ENCODE measurements around the gene CCN5. TPM values are rescaled to one million over a fixed set of nuclear protein-coding genes. Genes with fewer than 3 reads are reported as not detected.

CCN5 gene
- total and polyA plus RNA-seq, 2 of the 13 experiments (the other 11 are each of a cell fraction or from before 2014, with no cell fraction given), result 0.12 TPM; not detected in 1

DNA sequence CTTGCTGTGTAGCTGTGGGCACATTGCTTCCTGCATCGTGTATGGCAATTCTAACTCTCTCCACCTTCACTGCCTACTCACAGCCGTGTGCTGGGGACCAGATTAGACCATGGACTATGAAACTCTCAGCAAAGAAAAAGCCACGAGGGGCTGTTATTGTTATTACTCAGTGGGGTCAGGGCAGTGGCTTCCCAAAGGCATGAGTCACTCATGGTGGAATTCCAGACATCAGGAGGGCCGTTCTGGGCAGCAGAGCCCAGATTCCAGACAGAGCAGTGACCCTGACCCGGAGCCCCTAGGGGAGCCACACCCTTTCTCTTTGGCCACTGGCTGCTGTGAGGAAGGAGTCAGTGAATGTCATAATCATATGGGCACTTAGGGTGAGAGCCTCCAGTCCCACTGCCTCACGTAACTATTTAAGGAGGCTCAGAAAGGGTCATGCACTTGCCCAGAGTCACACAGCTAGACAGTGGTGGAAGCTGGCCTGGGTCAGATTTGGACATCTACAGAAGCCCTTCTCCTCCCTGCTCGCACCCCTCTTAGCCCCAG, 22.2 kb upstream of the CCN5 start (continued):
- TF ChIP-seq, protein P1, sequence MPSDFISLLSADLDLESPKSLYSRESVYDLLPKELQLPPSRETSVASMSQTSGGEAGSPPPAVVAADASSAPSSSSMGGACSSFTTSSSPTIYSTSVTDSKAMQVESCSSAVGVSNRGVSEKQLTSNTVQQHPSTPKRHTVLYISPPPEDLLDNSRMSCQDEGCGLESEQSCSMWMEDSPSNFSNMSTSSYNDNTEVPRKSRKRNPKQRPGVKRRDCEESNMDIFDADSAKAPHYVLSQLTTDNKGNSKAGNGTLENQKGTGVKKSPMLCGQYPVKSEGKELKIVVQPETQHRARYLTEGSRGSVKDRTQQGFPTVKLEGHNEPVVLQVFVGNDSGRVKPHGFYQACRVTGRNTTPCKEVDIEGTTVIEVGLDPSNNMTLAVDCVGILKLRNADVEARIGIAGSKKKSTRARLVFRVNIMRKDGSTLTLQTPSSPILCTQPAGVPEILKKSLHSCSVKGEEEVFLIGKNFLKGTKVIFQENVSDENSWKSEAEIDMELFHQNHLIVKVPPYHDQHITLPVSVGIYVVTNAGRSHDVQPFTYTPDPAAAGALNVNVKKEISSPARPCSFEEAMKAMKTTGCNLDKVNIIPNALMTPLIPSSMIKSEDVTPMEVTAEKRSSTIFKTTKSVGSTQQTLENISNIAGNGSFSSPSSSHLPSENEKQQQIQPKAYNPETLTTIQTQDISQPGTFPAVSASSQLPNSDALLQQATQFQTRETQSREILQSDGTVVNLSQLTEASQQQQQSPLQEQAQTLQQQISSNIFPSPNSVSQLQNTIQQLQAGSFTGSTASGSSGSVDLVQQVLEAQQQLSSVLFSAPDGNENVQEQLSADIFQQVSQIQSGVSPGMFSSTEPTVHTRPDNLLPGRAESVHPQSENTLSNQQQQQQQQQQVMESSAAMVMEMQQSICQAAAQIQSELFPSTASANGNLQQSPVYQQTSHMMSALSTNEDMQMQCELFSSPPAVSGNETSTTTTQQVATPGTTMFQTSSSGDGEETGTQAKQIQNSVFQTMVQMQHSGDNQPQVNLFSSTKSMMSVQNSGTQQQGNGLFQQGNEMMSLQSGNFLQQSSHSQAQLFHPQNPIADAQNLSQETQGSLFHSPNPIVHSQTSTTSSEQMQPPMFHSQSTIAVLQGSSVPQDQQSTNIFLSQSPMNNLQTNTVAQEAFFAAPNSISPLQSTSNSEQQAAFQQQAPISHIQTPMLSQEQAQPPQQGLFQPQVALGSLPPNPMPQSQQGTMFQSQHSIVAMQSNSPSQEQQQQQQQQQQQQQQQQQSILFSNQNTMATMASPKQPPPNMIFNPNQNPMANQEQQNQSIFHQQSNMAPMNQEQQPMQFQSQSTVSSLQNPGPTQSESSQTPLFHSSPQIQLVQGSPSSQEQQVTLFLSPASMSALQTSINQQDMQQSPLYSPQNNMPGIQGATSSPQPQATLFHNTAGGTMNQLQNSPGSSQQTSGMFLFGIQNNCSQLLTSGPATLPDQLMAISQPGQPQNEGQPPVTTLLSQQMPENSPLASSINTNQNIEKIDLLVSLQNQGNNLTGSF (CRISPR knock-in tag; IDR thresholded peaks at IDR 0.05), result no peak
- no peak for TF ChIP-seq SMAD9 (CRISPR knock-in tag; IDR thresholded peaks at IDR 0.05)
- TF ChIP-seq, protein P2, sequence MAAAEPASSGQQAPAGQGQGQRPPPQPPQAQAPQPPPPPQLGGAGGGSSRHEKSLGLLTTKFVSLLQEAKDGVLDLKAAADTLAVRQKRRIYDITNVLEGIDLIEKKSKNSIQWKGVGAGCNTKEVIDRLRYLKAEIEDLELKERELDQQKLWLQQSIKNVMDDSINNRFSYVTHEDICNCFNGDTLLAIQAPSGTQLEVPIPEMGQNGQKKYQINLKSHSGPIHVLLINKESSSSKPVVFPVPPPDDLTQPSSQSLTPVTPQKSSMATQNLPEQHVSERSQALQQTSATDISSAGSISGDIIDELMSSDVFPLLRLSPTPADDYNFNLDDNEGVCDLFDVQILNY (CRISPR knock-in tag; conservative IDR thresholded peaks at IDR 0.05), result no peak
- TF ChIP-seq RFX3 (CRISPR knock-in tag; IDR thresholded peaks at IDR 0.05), result no peak
- TF ChIP-seq TBL1XR1 (IDR thresholded peaks at IDR 0.05; ENCODE audit: borderline replicate concordance, low read length, partially characterized antibody), result peak; percentile 86
- TF ChIP-seq EEA1 (CRISPR knock-in tag; IDR thresholded peaks at IDR 0.05; ENCODE audit: borderline replicate concordance), result no peak
- no peak for TF ChIP-seq ZNF558 (CRISPR knock-in tag; IDR thresholded peaks at IDR 0.05; ENCODE audit: borderline replicate concordance)
- TF ChIP-seq, protein P3, sequence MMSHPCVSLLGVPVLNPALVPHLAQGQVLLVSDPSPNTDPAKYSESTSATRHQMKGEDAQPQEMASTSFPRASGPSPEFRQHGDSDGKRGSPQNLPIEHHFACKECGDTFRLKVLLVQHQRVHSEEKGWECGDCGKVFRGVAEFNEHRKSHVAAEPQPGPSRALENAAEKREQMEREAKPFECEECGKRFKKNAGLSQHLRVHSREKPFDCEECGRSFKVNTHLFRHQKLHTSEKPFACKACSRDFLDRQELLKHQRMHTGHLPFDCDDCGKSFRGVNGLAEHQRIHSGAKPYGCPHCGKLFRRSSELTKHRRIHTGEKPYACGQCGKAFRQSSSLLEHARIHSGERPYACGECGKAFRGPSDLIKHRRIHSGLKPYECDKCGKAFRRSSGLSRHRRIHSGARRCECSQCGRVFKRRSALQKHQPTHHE (CRISPR knock-in tag; IDR thresholded peaks at IDR 0.05; ENCODE audit: borderline replicate concordance), result no peak
- TF ChIP-seq SUZ12 (IDR thresholded peaks at IDR 0.05; ENCODE audit: low read depth, low read length), result no peak
- peak; percentile 66; the same call in 1 of the 2 replicates for TF ChIP-seq BHLHE40 (IDR thresholded peaks at IDR 0.05; ENCODE audit: low read length)
- TF ChIP-seq NONO (IDR thresholded peaks at IDR 0.05), result no peak
- no peak for TF ChIP-seq NONO (CRISPR knock-in tag; conservative IDR thresholded peaks at IDR 0.05)
- TF ChIP-seq, protein P4, sequence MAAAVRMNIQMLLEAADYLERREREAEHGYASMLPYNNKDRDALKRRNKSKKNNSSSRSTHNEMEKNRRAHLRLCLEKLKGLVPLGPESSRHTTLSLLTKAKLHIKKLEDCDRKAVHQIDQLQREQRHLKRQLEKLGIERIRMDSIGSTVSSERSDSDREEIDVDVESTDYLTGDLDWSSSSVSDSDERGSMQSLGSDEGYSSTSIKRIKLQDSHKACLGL (CRISPR knock-in tag; IDR thresholded peaks at IDR 0.05), result no peak
- TF ChIP-seq RELA (CRISPR knock-in tag; IDR thresholded peaks at IDR 0.05), result no peak
- TF ChIP-seq HDAC6 (IDR thresholded peaks at IDR 0.05; ENCODE audit: low read depth, low read length), result no peak
- TF ChIP-seq MED13 (CRISPR knock-in tag; IDR thresholded peaks at IDR 0.05), result no peak
- TF ChIP-seq SIN3A (IDR thresholded peaks at IDR 0.05; ENCODE audit: borderline replicate concordance, low read depth, low read length), result no peak
- TF ChIP-seq, protein P5, sequence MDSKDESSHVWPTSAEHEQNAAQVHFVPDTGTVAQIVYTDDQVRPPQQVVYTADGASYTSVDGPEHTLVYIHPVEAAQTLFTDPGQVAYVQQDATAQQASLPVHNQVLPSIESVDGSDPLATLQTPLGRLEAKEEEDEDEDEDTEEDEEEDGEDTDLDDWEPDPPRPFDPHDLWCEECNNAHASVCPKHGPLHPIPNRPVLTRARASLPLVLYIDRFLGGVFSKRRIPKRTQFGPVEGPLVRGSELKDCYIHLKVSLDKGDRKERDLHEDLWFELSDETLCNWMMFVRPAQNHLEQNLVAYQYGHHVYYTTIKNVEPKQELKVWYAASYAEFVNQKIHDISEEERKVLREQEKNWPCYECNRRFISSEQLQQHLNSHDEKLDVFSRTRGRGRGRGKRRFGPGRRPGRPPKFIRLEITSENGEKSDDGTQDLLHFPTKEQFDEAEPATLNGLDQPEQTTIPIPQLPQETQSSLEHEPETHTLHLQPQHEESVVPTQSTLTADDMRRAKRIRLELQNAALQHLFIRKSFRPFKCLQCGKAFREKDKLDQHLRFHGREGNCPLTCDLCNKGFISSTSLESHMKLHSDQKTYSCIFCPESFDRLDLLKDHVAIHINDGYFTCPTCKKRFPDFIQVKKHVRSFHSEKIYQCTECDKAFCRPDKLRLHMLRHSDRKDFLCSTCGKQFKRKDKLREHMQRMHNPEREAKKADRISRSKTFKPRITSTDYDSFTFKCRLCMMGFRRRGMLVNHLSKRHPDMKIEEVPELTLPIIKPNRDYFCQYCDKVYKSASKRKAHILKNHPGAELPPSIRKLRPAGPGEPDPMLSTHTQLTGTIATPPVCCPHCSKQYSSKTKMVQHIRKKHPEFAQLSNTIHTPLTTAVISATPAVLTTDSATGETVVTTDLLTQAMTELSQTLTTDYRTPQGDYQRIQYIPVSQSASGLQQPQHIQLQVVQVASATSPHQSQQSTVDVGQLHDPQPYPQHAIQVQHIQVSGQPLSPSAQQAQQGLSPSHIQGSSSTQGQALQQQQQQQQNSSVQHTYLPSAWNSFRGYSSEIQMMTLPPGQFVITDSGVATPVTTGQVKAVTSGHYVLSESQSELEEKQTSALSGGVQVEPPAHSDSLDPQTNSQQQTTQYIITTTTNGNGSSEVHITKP (CRISPR knock-in tag; IDR thresholded peaks at IDR 0.05; ENCODE audit: low read depth), result no peak
- peak; percentile 60 for TF ChIP-seq XRCC5 (optimal IDR thresholded peaks at IDR 0.05; ENCODE audit: low read length)
